ES-I3 (cell line): ENCODE data around the gene CNTNAP3.
"Not testable (repeated sequence)": the region's sequence is repeated elsewhere in the genome, so short reads cannot be mapped to it uniquely, and the experiment has no call there.

Source experiments
- H3K36me3 ChIP-seq: 2 replicates; pipeline ENCODE4 v1.6.1; 2013; ENCODE audit warnings: mild to moderate bottlenecking, low read length, control low read depth, moderate library complexity; ENCODE audit not compliant: insufficient read depth
- H3K4me1 ChIP-seq: 2 replicates; pipeline ENCODE4 v1.6.1; 2013; ENCODE audit warnings: mild to moderate bottlenecking, control low read depth, low read length; ENCODE audit not compliant: insufficient read depth
- H3K9ac ChIP-seq: 2 replicates; pipeline ENCODE4 v1.6.1; 2013; ENCODE audit warnings: low read depth, mild to moderate bottlenecking, low read length, moderate library complexity
- H3K9me3 ChIP-seq: 2 replicates; pipeline ENCODE4 v1.6.1; 2013; ENCODE audit warnings: mild to moderate bottlenecking, low read length, moderate library complexity; ENCODE audit not compliant: control insufficient read depth, insufficient read depth

CNTNAP3 gene

GRCh38 chr9:39287980-39288379, at the start of gene CNTNAP3:
CNTNAP3 (minus strand) TSS chr9:39288167; CDS start chr9:39288064, 103 bp downstream.
- H3K9ac ChIP-seq, H3K4me1 ChIP-seq, H3K36me3 ChIP-seq, H3K9me3 ChIP-seq: not testable (repeated sequence)

GRCh38 chr9:39279995-39280394, 8.0 kb downstream of the CNTNAP3 start:
- H3K9ac ChIP-seq, H3K4me1 ChIP-seq, H3K36me3 ChIP-seq, H3K9me3 ChIP-seq: not testable (repeated sequence)

- H3K36me3 ChIP-seq, H3K9me3 ChIP-seq, H3K4me1 ChIP-seq, H3K9ac ChIP-seq: not testable (repeated sequence)
Measured at GRCh38 chr9:39242513-39242912, 45.5 kb downstream of the CNTNAP3 start.

GRCh38 chr9:39232130-39232991, 55.6 kb downstream of the CNTNAP3 start:
- H3K9me3 ChIP-seq, H3K36me3 ChIP-seq, H3K9ac ChIP-seq: not testable (repeated sequence)

GRCh38 chr9:39215976-39216375, 72.0 kb downstream of the CNTNAP3 start:
- H3K4me1 ChIP-seq, H3K36me3 ChIP-seq, H3K9ac ChIP-seq, H3K9me3 ChIP-seq: not testable (repeated sequence)

More at GRCh38 chr9:39232130-39232991, 55.6 kb downstream of the CNTNAP3 start:
- not testable (repeated sequence) for H3K4me1 ChIP-seq

- H3K9ac ChIP-seq, H3K4me1 ChIP-seq, H3K36me3 ChIP-seq, H3K9me3 ChIP-seq: not testable (repeated sequence)
Measured at GRCh38 chr9:39209773-39210172, 78.2 kb downstream of the CNTNAP3 start.

GRCh38 chr9:39206643-39207042, 81.3 kb downstream of the CNTNAP3 start:
- not testable (repeated sequence) for H3K9ac ChIP-seq, H3K4me1 ChIP-seq, H3K36me3 ChIP-seq, H3K9me3 ChIP-seq

GRCh38 chr9:39205842-39206241, 82.1 kb downstream of the CNTNAP3 start:
- H3K36me3 ChIP-seq, H3K4me1 ChIP-seq, H3K9ac ChIP-seq, H3K9me3 ChIP-seq: not testable (repeated sequence)

GRCh38 chr9:39200412-39200811, 87.6 kb downstream of the CNTNAP3 start:
- not testable (repeated sequence) for H3K9me3 ChIP-seq, H3K9ac ChIP-seq, H3K4me1 ChIP-seq, H3K36me3 ChIP-seq

- H3K4me1 ChIP-seq, H3K36me3 ChIP-seq, H3K9me3 ChIP-seq, H3K9ac ChIP-seq: not testable (repeated sequence)
Measured at GRCh38 chr9:39198000-39198709, 89.8 kb downstream of the CNTNAP3 start.

- not testable (repeated sequence) for H3K4me1 ChIP-seq, H3K9me3 ChIP-seq
Measured at GRCh38 chr9:39171370-39171769, 116.6 kb downstream of the CNTNAP3 start.

GRCh38 chr9:39157714-39158113, 130.3 kb downstream of the CNTNAP3 start:
- H3K9ac ChIP-seq, H3K36me3 ChIP-seq, H3K9me3 ChIP-seq, H3K4me1 ChIP-seq: not testable (repeated sequence)

More at GRCh38 chr9:39171370-39171769, 116.6 kb downstream of the CNTNAP3 start:
- H3K9ac ChIP-seq, H3K36me3 ChIP-seq: not testable (repeated sequence)

- H3K4me1 ChIP-seq, H3K36me3 ChIP-seq, H3K9me3 ChIP-seq, H3K9ac ChIP-seq: not testable (repeated sequence)
Measured at GRCh38 chr9:39132826-39133552, 155.0 kb downstream of the CNTNAP3 start.

GRCh38 chr9:39121401-39121800, 166.6 kb downstream of the CNTNAP3 start:
- not testable (repeated sequence) for H3K36me3 ChIP-seq, H3K9ac ChIP-seq, H3K4me1 ChIP-seq, H3K9me3 ChIP-seq

GRCh38 chr9:39111746-39112145, 176.2 kb downstream of the CNTNAP3 start:
- not testable (repeated sequence) for H3K36me3 ChIP-seq, H3K9ac ChIP-seq, H3K9me3 ChIP-seq, H3K4me1 ChIP-seq
